ENCODE data around the gene UTP3. TPM values are rescaled to one million over a fixed set of nuclear protein-coding genes. Genes with fewer than 3 reads are reported as not detected.

UTP3 gene
- total RNA-seq, 1 donor, result 23.3 TPM

GRCh38 chr4:70709611-70710205 lies 21.4 kb downstream of the UTP3 start:
- no peak overlapping the region for H3K4me3 ChIP-seq (ENCODE audit: low read depth, low read length)
- TF ChIP-seq CTCF (IDR thresholded peaks at IDR 0.05; ENCODE audit: insufficient read depth, low read depth, low read length), result no peak
- DNase-seq (ENCODE audit: low read depth), result no peak

GRCh38 chr4:70711599-70711998 lies 23.3 kb downstream of the UTP3 start:
- no peak overlapping the region for H3K4me3 ChIP-seq (ENCODE audit: low read depth, low read length)
- DNase-seq (ENCODE audit: low read depth), result no peak
- no peak for TF ChIP-seq CTCF (IDR thresholded peaks at IDR 0.05; ENCODE audit: insufficient read depth, low read depth, low read length)

- DNase-seq (ENCODE audit: low read depth), result no peak
- no peak for TF ChIP-seq CTCF (IDR thresholded peaks at IDR 0.05; ENCODE audit: insufficient read depth, low read depth, low read length)
- no peak overlapping the region for H3K4me3 ChIP-seq (ENCODE audit: low read depth, low read length)
These were observed 23.8 kb downstream of the UTP3 start for GRCh38 chr4:70712150-70712549.

GRCh38 chr4:70712604-70713452 lies 24.5 kb downstream of the UTP3 start:
- H3K4me3 ChIP-seq (ENCODE audit: low read depth, low read length), result no peak overlapping the region
- no peak for DNase-seq (ENCODE audit: low read depth)
- no peak for TF ChIP-seq CTCF (IDR thresholded peaks at IDR 0.05; ENCODE audit: insufficient read depth, low read depth, low read length)

- H3K4me3 ChIP-seq (ENCODE audit: low read depth, low read length), result no peak overlapping the region
- no peak for TF ChIP-seq CTCF (IDR thresholded peaks at IDR 0.05; ENCODE audit: insufficient read depth, low read depth, low read length)
- no peak for DNase-seq (ENCODE audit: low read depth)
These were observed 25.2 kb downstream of the UTP3 start for GRCh38 chr4:70713453-70714078.

- TF ChIP-seq CTCF (IDR thresholded peaks at IDR 0.05; ENCODE audit: insufficient read depth, low read depth, low read length), result no peak
- H3K4me3 ChIP-seq (ENCODE audit: low read depth, low read length), result no peak overlapping the region
- DNase-seq (ENCODE audit: low read depth), result peak; percentile 33
These were observed 26.0 kb downstream of the UTP3 start for GRCh38 chr4:70714079-70714887.

Data from fibroblast of villous mesenchyme (primary cell).